Measurements from ENCODE around the gene ENDOV.

- TF ChIP-seq CTCF (IDR thresholded peaks at IDR 0.05) (no peak), POLR2A (IDR thresholded peaks at IDR 0.05) (no peak), POLR2AphosphoS5 (IDR thresholded peaks at IDR 0.05) (no peak), EP300 (IDR thresholded peaks at IDR 0.05) (no peak)
These were observed 17.5 kb downstream of the ENDOV start for GRCh38 chr17:80432350-80432955.
